GM11168 (cell line): ENCODE data around the gene USHBP1.

Source experiments
- in situ Hi-C: fragments of 300-500 bp; cut with MboI; formaldehyde crosslinking; loops from one replicate; pipeline ENCODE4 v1.12.0; 2022; ENCODE audit warnings: low sequenced_read_pairs; ENCODE audit not compliant: unreplicated experiment

The USHBP1 gene

DNA sequence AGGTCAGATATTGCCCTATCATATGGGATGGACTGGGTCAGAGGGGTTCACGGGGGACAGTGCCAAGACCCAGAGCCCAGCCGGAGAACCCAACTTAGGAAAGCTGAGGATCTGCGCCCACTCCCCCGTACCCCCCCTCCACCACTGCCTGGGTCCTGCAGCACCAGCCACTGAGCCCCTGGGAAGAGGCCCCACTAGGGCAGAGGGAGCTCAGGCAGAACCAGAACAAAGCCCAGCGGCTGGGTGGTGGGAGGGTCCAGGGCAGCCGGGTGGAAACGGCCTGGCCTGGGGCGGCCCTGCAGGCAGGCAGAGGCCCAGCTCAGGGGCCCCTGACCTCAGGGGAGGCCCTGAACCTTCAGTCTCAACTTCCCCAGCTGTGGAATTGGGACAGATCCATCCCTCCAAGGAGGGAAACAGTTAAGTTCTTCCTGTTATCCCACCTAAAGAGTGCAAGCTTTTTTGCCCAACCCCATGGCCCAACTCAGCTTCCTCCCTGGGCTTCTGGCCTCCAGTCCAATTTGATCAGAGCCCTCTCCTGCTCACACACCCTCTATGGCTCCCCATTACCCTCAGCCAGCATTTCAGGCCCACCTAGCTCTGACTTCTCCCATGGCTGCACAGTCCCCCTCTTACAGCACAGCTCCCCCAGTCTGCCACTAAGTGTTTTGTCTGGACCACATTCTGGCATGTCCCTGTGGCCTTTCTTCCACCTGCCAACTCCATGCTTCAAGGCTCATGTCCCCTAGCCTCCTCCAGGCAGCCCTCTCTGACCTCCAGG lies 21.9 kb downstream of the USHBP1 start:
- in situ Hi-C loops = no loop called here

DNA sequence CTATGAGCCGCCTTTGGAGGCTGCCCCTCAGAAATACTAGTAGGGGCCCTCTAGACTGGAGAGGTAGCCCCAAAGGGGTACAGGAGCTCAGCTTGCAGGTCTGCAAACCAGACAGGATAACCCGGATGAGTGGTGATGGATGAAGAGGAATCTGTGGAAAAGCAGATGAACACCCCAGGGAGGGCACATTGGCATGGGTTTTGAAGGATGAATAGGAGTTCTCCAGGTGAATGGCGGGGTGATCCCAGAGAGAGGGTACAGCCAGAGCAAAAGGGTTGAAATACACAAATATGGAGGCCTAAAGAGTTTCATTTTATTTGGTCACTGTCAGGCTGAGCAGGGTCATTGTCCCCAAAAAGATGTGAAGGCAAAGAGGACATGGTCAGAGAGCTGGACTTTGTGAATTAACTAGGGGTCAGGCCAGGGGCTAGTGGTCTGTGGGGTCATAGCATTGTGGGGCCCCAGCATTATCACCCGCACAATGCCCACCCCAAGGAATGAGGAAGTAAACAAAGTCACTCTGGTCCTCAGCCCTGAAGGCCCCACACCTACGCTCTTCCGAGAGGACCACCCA lies 23.6 kb downstream of the USHBP1 start:
- in situ Hi-C loops = no loop called here

GRCh38 chr19:17240062-17240752 lies 24.3 kb downstream of the USHBP1 start:
- in situ Hi-C loops = no loop called here

DNA sequence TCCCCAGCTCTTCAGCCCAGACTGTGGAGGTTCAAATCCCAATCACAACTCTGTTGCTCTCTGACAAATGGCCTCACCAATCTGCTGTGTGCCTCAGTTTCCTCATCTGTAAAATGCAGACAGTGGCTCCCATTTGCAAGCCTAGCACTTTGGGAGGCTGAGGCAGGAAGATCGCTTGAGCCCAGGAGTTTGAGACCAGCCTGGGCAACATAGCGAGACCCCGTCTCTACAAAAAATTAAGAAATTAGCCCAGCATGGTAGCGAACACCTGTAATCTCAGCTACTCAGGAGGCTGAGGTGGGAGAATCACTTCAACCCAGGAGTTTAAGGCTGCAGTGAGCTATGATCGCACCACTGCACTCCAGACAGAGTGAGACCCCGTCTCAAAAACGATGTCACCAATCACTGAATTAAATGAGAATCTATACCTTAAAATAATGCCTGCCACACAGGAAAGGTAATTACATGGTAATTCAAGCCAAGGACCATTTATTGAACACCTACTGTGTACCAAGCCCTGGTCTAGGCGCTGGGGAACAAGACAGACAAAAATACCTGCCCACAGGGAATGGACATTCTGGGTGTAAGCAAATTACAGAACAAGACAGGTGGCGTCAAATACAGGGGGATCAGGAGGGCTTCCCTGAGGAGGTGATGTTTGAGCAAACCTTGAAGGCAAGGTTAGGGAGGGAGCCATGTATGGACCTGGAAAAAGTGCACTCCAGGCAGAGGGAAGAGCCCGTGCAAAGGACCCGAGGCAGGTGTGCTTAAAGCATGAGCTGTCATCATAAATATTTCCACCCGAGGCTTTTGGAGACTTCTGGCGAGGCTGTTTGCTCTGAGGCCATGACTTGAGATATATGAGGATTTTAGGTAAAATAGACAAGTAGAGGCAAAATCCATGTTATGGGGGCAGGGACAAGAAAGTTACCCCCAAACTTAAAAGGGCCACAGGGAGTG lies 26.5 kb downstream of the USHBP1 start:
- in situ Hi-C loops = loop anchor here (5.0 kb wide), 1 partner anchor 171 kb away; no protein-coding TSS in a partner anchor

DNA sequence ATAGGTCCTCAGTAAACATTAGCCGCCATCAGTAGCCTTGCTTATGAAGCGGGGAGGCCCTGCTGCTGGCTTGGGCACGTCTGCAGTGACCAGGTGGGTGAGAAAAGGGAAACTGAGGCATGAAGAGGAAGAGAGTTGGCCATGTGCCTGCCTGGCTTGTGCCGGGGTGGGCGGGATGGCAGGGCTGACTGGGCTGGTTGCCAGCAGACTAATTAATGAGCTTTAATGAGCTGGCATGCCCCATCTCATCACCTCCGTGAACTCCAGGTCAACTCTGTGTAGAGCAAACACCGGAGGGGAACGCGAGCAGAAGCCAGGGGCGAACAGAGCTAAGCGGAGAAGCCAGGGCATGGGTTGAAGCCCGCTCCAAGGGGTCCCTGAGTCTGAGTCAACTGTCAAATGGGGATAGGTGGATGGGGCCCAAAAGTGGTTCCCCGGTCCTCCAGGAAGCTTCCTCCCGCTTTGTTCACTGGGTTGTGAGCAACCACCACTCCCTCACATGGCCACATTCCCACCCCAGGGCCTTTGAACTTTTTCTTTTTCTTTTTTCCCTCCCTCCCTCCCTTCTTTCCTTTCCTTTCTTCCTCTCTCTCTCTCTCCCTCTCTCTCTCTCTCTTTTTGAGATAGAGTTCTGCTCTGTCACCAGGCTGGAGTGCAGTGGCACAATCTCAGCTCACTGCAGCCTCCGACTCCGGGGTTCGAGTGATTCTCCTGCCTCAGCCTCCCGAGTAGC lies 27.6 kb downstream of the USHBP1 start:
- in situ Hi-C loops = loop anchor here (5.0 kb wide), 1 partner anchor 170 kb away; no protein-coding TSS in a partner anchor

GRCh38 chr19:17235971-17236777 lies 28.4 kb downstream of the USHBP1 start:
- in situ Hi-C loops = loop anchor here (5.0 kb wide), 1 partner anchor 169 kb away; no protein-coding TSS in a partner anchor

DNA sequence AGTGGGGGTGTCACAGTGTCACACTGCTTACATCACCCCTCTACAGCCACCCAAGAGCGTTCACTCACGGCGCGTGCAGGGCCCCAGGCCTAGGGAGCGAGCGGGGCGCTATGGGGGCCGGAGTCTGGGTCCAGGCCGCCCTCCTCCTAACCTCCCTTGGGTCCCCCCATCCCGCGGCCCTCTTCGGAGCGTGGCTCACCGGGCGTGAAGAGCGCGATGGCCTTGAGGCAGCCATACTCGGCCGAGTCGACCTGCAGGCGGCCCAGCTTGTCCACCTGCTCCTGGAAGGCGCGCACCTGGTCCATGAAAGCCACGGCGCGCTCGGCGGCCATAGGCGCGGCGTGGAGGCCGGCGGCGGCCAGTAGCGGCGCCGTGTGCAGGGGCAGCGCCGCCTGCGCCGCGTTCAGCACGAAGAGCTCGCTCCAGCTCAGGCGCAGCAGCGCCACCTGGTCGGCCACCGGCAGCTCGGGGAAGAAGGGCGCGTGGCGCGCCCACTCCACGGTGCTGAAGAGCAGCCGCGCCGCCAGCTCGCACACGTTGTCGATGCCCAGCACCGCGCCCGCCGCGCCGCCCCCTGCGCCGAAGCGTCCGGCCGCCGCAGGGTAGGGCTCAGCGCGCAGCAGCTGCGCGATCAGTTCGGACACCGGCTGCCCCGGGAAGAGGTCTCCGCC lies 29.1 kb downstream of the USHBP1 start:
- in situ Hi-C loops = loop anchor here (5.0 kb wide), 1 partner anchor 168 kb away; no protein-coding TSS in a partner anchor

DNA sequence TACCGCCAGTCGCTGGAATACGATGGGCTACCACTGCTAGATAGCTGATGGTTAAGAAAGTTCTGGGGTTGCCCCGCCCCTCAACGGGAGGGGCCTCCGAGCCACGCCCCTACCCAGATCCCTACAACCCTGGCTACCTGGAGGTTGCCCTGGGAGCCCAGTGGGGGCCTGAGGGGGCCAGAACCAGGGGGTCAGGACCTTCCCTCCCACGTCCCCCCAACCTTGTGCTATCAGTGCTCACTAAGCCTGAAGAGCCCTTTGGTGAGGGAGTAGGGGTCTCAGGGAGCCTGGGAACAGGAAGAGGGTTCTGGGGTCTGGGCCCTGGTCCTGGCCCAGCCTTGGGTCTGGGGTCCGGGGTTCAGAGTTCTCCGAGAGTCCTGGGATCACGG lies 29.6 kb downstream of the USHBP1 start:
- in situ Hi-C loops = loop anchor here (5.0 kb wide), 1 partner anchor 168 kb away; no protein-coding TSS in a partner anchor

GRCh38 chr19:17232258-17232657 lies 32.3 kb downstream of the USHBP1 start:
- in situ Hi-C loops = no loop called here

- in situ Hi-C loops = no loop called here
Measured at GRCh38 chr19:17229890-17230289, 34.7 kb downstream of the USHBP1 start.

DNA sequence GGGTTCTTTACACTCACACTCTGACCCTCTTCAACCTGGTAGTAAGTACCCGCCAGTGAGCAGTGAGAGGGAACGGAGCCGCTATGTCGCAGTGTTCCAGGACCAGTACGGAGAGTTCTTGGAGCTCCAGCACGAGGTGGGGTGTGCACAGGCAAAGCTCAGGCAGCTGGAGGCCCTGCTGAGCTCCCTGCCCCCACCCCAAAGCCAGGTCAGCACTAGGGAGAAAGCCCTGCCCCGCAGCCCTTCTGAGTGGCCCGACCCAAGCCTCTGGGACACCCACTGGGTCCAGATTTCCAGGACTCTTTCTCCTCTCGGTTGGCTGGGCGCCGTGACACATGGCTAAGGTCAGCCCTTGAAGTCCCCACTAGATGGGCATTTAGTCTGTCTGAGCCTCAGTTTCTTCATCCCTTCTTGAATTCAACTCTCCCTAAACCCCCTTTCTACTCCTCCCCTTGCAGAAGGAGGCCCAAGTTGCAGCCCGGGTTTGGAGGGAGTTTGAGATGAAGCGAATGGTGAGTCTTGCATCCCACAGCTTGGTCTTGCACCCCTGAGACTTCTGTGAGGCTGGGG lies 36.7 kb downstream of the USHBP1 start:
- in situ Hi-C loops = no loop called here

- in situ Hi-C loops = no loop called here
Measured at GRCh38 chr19:17226002-17226933, 38.3 kb downstream of the USHBP1 start, which contains the start of gene OCEL1. Gene OCEL1 (plus strand): TSS chr19:17226226. CDS start chr19:17226248, 22 bp downstream.

DNA sequence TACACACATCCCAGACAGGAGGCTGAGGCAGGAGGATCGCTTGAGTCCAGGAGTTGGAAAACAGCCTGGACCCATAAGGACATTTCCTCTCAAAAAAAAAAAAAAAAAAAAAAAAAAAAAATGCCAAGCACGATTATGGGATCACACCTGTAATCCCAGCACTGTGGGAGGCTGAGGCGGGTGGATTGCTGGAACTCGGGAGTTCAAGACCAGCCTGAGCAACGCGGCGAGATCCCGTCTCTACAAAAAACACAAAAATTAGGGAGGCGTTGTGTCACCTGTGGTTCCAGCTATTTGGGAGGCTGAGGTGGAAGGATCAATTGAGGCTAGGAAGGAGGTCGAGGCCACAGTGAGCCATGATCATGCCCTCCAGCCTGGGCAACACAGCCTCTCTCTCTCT lies 39.5 kb downstream of the USHBP1 start:
- in situ Hi-C loops = no loop called here

GRCh38 chr19:17220207-17220758 lies 44.3 kb downstream of the USHBP1 start:
- in situ Hi-C loops = no loop called here

- in situ Hi-C loops = no loop called here
Measured at GRCh38 chr19:17219286-17219685, 45.3 kb downstream of the USHBP1 start.

GRCh38 chr19:17216058-17216670 lies 48.4 kb downstream of the USHBP1 start:
- in situ Hi-C loops = no loop called here
